HEK293 (cell line): ENCODE measurements around the gene GALNTL6.

Source experiments
- CTCF ChIA-PET: fragments of 350-600 bp; formaldehyde crosslinking; extraction: SDS; loops from one replicate; lab custom pipeline; 2021; ENCODE audit warnings: antibody characterized with exemption; lab: Yijun Ruan, JAX
- POLR2A ChIA-PET: fragments of 300-600 bp; formaldehyde crosslinking; extraction: SDS; loops from one replicate; lab custom pipeline; 2020; ENCODE audit warnings: antibody characterized with exemption, inconsistent platforms; lab: Yijun Ruan, JAX
- H3K27ac ChIP-seq: fragments of 200-500 bp; sonication (Bioruptor generic); 2 replicates; pipeline ENCODE4 v1.5.1; 2014; ENCODE audit warnings: low read depth, low read length, control low read depth, inconsistent platforms; ENCODE audit errors: extremely low read depth
- H3K36me3 ChIP-seq, 2 experiments: fragments of 200-500 bp in 1 of 2; sonication (Bioruptor generic) in 1 of 2; 1 replicate in 1 of 2; 2 replicates in 1 of 2; pipeline ENCODE4 v1.5.1; 2014 to 2017; ENCODE audit warnings: inconsistent platforms in 2 of 2, low read length in 2 of 2; ENCODE audit not compliant: control insufficient read depth in 2 of 2, insufficient read depth in 1 of 2
- H3K4me1 ChIP-seq: fragments of 200-500 bp; sonication (Bioruptor generic); 2 replicates; pipeline ENCODE4 v1.5.1; 2014; ENCODE audit warnings: mild to moderate bottlenecking, low read length, inconsistent platforms; ENCODE audit not compliant: control insufficient read depth, insufficient read depth
- H3K4me3 ChIP-seq: 2 replicates; pipeline ENCODE4 v1.5.1; 2011; ENCODE audit warnings: low read depth, mild to moderate bottlenecking, control low read depth, low read length, moderate library complexity
- H3K9me3 ChIP-seq: fragments of 200-500 bp; sonication (Bioruptor generic); 2 replicates; pipeline ENCODE4 v1.5.1; 2014; ENCODE audit warnings: low read depth, low read length, inconsistent platforms; ENCODE audit not compliant: control insufficient read depth, insufficient read depth
- HOXD13 ChIP-seq: sonication (generic); formaldehyde crosslinking; IDR thresholded peaks from 2 replicates; pipeline ENCODE4 v1.8.0; 2022; ENCODE audit warnings: missing genetic modification reagents, borderline replicate concordance
- SETDB1 ChIP-seq: IDR thresholded peaks from one replicate; pipeline ENCODE4 v1.6.1; 2017; ENCODE audit warnings: mild to moderate bottlenecking, low read length, moderate library complexity, mixed read lengths; ENCODE audit not compliant: insufficient read length
- SP3 ChIP-seq: fragments of 450-650 bp; formaldehyde crosslinking; IDR thresholded peaks from 2 replicates; pipeline ENCODE4 v1.5.1; 2016; ENCODE audit warnings: missing biosample characterization, missing genetic modification characterization
- ZBTB11 ChIP-seq: fragments of 450-650 bp; formaldehyde crosslinking; conservative IDR thresholded peaks from 2 replicates; pipeline ENCODE4 v1.5.1; 2016; ENCODE audit warnings: low read depth, missing biosample characterization, missing genetic modification characterization
- ZBTB7A ChIP-seq: fragments of 450-650 bp; formaldehyde crosslinking; IDR thresholded peaks from 2 replicates; pipeline ENCODE4 v1.5.1; 2016; ENCODE audit warnings: low read depth, missing biosample characterization, missing genetic modification characterization
- ZEB2 ChIP-seq: fragments of 450-650 bp; formaldehyde crosslinking; IDR thresholded peaks from 2 replicates; pipeline ENCODE4 v1.5.1; 2016; ENCODE audit warnings: missing biosample characterization, missing genetic modification characterization
- ZNF184 ChIP-seq: fragments of 450-650 bp; IDR thresholded peaks from 2 replicates; pipeline ENCODE4 v1.5.1; 2018; ENCODE audit warnings: missing biosample characterization, mild to moderate bottlenecking, missing genetic modification characterization
- ZNF362 ChIP-seq: fragments of 450-650 bp; formaldehyde crosslinking; IDR thresholded peaks from 2 replicates; pipeline ENCODE4 v1.5.1; 2016; ENCODE audit warnings: missing biosample characterization, missing genetic modification characterization
- ZNF404 ChIP-seq: fragments of 450-650 bp; formaldehyde crosslinking; IDR thresholded peaks from 2 replicates; pipeline ENCODE4 v1.5.1; 2017; ENCODE audit warnings: missing biosample characterization, missing genetic modification characterization
- ZNF449 ChIP-seq: fragments of 450-650 bp; formaldehyde crosslinking; IDR thresholded peaks from 2 replicates; pipeline ENCODE4 v1.5.1; 2017; ENCODE audit warnings: missing biosample characterization, mild to moderate bottlenecking, missing genetic modification characterization, moderate library complexity
- ZNF510 ChIP-seq: fragments of 450-650 bp; formaldehyde crosslinking; IDR thresholded peaks from 2 replicates; pipeline ENCODE4 v1.5.1; 2018; ENCODE audit warnings: mild to moderate bottlenecking, missing genetic modification characterization, missing biosample characterization; ENCODE audit not compliant: insufficient replicate concordance
- ZNF514 ChIP-seq: fragments of 450-650 bp; formaldehyde crosslinking; IDR thresholded peaks from 2 replicates; pipeline ENCODE4 v1.5.1; 2016; ENCODE audit warnings: missing biosample characterization, missing genetic modification characterization
- ZNF544 ChIP-seq: fragments of 450-650 bp; formaldehyde crosslinking; IDR thresholded peaks from 2 replicates; pipeline ENCODE4 v1.5.0; 2017; ENCODE audit warnings: missing biosample characterization, missing genetic modification characterization
- ZNF558 ChIP-seq: fragments of 450-650 bp; formaldehyde crosslinking; IDR thresholded peaks from 2 replicates; pipeline ENCODE4 v1.5.1; 2016; ENCODE audit warnings: missing biosample characterization, missing genetic modification characterization
- ZNF560 ChIP-seq: fragments of 450-650 bp; formaldehyde crosslinking; IDR thresholded peaks from 2 replicates; pipeline ENCODE4 v1.5.1; 2017; ENCODE audit warnings: missing biosample characterization, missing genetic modification characterization, borderline replicate concordance
- ZNF76 ChIP-seq: fragments of 450-650 bp; formaldehyde crosslinking; IDR thresholded peaks from 2 replicates; pipeline ENCODE4; 2016; ENCODE audit warnings: low read depth, missing biosample characterization, missing genetic modification characterization, borderline replicate concordance
- ZSCAN18 ChIP-seq: fragments of 450-650 bp; formaldehyde crosslinking; IDR thresholded peaks from 2 replicates; pipeline ENCODE4 v1.5.1; 2016; ENCODE audit warnings: missing biosample characterization, missing genetic modification characterization

The GALNTL6 gene

GRCh38 chr4:172983014-172983413 is 1169.8 kb downstream of the GALNTL6 start:
- Histone ChIP-seq H3K27ac (no peak overlapping the region; the same call in 1 of the 2 replicates), H3K36me3 (no peaks in the 10 kb centered on the region), H3K9me3 (no peaks in the 10 kb centered on the region), H3K4me3 (no peak overlapping the region), H3K4me1 (no peaks in the 10 kb centered on the region)
- no peak for TF ChIP-seq ZEB2 (tag by site-specific recombination)
- peak; percentile 69 for TF ChIP-seq SETDB1
- ChIA-PET CTCF (interaction anchor here (0.7 kb wide), 1 partner anchor 97 kb away, joined by 3 read pairs; no protein-coding TSS in a partner anchor), POLR2A (no interaction called here)

GRCh38 chr4:172983631-172984030 is 1170.4 kb downstream of the GALNTL6 start:
- no peaks in the 10 kb centered on the region for H3K36me3 ChIP-seq
- ChIA-PET CTCF (interaction anchor here (0.6 kb wide), 2 partner anchors 14 to 1141 kb away, joined by 3 to 4 read pairs; no protein-coding TSS in a partner anchor), POLR2A (no interaction called here)
- TF ChIP-seq ZNF362 (tag by site-specific recombination) = no peak
- TF ChIP-seq ZNF184 (tag by site-specific recombination) = no peak
- no peak for TF ChIP-seq ZNF558 (tag by site-specific recombination)
- no peak for TF ChIP-seq ZNF449 (tag by site-specific recombination)
- TF ChIP-seq ZBTB7A (tag by site-specific recombination) = no peak
- no peak for TF ChIP-seq ZSCAN18 (tag by site-specific recombination)
- no peak for TF ChIP-seq ZNF510 (tag by site-specific recombination)
- TF ChIP-seq SP3 (tag by site-specific recombination) = no peak
- TF ChIP-seq ZNF76 (tag by site-specific recombination) = no peak
- TF ChIP-seq ZNF514 = no peak
- no peaks in the 10 kb centered on the region for H3K4me1 ChIP-seq
- H3K9me3 ChIP-seq = no peaks in the 10 kb centered on the region
- no peak overlapping the region for H3K27ac ChIP-seq
- H3K4me3 ChIP-seq = no peak overlapping the region

- ChIA-PET CTCF (interaction anchor here (0.7 kb wide), 1 partner anchor 780 kb away, joined by 3 read pairs; no protein-coding TSS in a partner anchor), POLR2A (no interaction called here)
- Histone ChIP-seq H3K4me3 (no peak overlapping the region), H3K9me3 (no peaks in the 10 kb centered on the region), H3K27ac (no peak overlapping the region), H3K36me3 (no peaks in the 10 kb centered on the region), H3K4me1 (no peaks in the 10 kb centered on the region)
- TF ChIP-seq HOXD13 (CRISPR knock-in tag) (no peak), ZBTB11 (no peak), ZNF560 (no peak), ZNF544 (no peak), ZNF404 (no peak)
Observed at GRCh38 chr4:172985552-172985951, 1172.3 kb downstream of the GALNTL6 start.
